HEK293 (cell line): Measurements from ENCODE around the gene BDKRB2.

ENCODE experiments used
- CTCF ChIP-seq: fragments of 450-650 bp; formaldehyde crosslinking; IDR thresholded peaks from 2 replicates; pipeline ENCODE4 v1.5.1; 2016; ENCODE audit warnings: missing biosample characterization, missing genetic modification characterization
- SALL2 ChIP-seq: fragments of 450-650 bp; formaldehyde crosslinking; IDR thresholded peaks from 2 replicates; pipeline ENCODE4 v1.5.0; 2017; ENCODE audit warnings: missing biosample characterization, mild to moderate bottlenecking, missing genetic modification characterization, borderline replicate concordance
- ZBTB48 ChIP-seq: fragments of 450-650 bp; formaldehyde crosslinking; IDR thresholded peaks from 2 replicates; pipeline ENCODE4 v1.5.1; 2016; ENCODE audit warnings: missing biosample characterization, missing genetic modification characterization
- ZNF155 ChIP-seq: fragments of 450-650 bp; formaldehyde crosslinking; IDR thresholded peaks from 2 replicates; pipeline ENCODE4 v1.5.1; 2016; ENCODE audit warnings: missing biosample characterization, missing genetic modification characterization
- ZNF169 ChIP-seq: fragments of 450-650 bp; formaldehyde crosslinking; IDR thresholded peaks from 2 replicates; pipeline ENCODE4 v1.5.1; 2016; ENCODE audit warnings: missing biosample characterization, missing genetic modification characterization
- ZNF211 ChIP-seq: fragments of 450-650 bp; formaldehyde crosslinking; IDR thresholded peaks from 2 replicates; pipeline ENCODE4 v1.5.1; 2016; ENCODE audit warnings: low read depth, missing biosample characterization, missing genetic modification characterization
- ZNF362 ChIP-seq: fragments of 450-650 bp; formaldehyde crosslinking; IDR thresholded peaks from 2 replicates; pipeline ENCODE4 v1.5.1; 2016; ENCODE audit warnings: missing biosample characterization, missing genetic modification characterization
- ZNF398 ChIP-seq: fragments of 450-650 bp; formaldehyde crosslinking; IDR thresholded peaks from 2 replicates; pipeline ENCODE4 v1.5.1; 2017; ENCODE audit warnings: missing biosample characterization, missing genetic modification characterization
- ZNF513 ChIP-seq: fragments of 450-650 bp; IDR thresholded peaks from 2 replicates; pipeline ENCODE4 v1.5.1; 2018; ENCODE audit warnings: missing biosample characterization, missing genetic modification characterization
- ZNF701 ChIP-seq: fragments of 450-650 bp; formaldehyde crosslinking; IDR thresholded peaks from 2 replicates; pipeline ENCODE4 v1.5.1; 2016; ENCODE audit warnings: missing biosample characterization, missing genetic modification characterization

- no peak for TF ChIP-seq ZNF155 (tag by site-specific recombination)
- TF ChIP-seq ZNF398 (tag by site-specific recombination), result no peak
- no peak for TF ChIP-seq CTCF (tag by site-specific recombination)
- no peak for TF ChIP-seq ZNF211 (tag by site-specific recombination)
- TF ChIP-seq ZNF513 (tag by site-specific recombination), result no peak
- no peak for TF ChIP-seq ZNF169 (tag by site-specific recombination)
- TF ChIP-seq SALL2, result no peak
- TF ChIP-seq ZNF362, result no peak
- TF ChIP-seq ZNF701 (tag by site-specific recombination), result no peak
- no peak for TF ChIP-seq ZBTB48 (tag by site-specific recombination)
Measured at GRCh38 chr14:96284430-96284829, 79.8 kb downstream of the BDKRB2 start.
